NK-92 (cell line): Measurements from ENCODE around the gene SPRR1A.
"Not testable (repeated sequence)": the region's sequence is repeated elsewhere in the genome, so short reads cannot be mapped to it uniquely, and the experiment has no call there.

Experiments
- DNase-seq: peaks from one replicate; lab custom pipeline; 2025; ENCODE audit not compliant: unreplicated experiment; lab: John Stamatoyannopoulos, UW

Gene SPRR1A

GRCh38 chr1:152972196-152972886 is 11.5 kb upstream of the SPRR1A start:
- DNase-seq: no peak

- DNase-seq: no peak
Observed at GRCh38 chr1:152976688-152977087, 7.2 kb upstream of the SPRR1A start.

- no peak for DNase-seq
Observed at GRCh38 chr1:152977614-152978013, 6.3 kb upstream of the SPRR1A start.

- DNase-seq: no peak
Observed at GRCh38 chr1:152980676-152981075, 3.2 kb upstream of the SPRR1A start.

- no peak for DNase-seq
Observed at GRCh38 chr1:152981146-152981871, 2.6 kb upstream of the SPRR1A start.

GRCh38 chr1:152982076-152982475 is 1.8 kb upstream of the SPRR1A start:
- DNase-seq: no peak

- no peak for DNase-seq
Observed at GRCh38 chr1:152983234-152983633, 647 bp upstream of the SPRR1A start.

- no peak for DNase-seq
Observed at GRCh38 chr1:152986578-152986977, 2.7 kb downstream of the SPRR1A start.

GRCh38 chr1:152993186-152993585 is 9.3 kb downstream of the SPRR1A start:
- no peak for DNase-seq

- no peak for DNase-seq
Observed at GRCh38 chr1:152995842-152996241, 12.0 kb downstream of the SPRR1A start.

- no peak for DNase-seq
Observed at GRCh38 chr1:152996633-152997400, 12.9 kb downstream of the SPRR1A start.

GRCh38 chr1:152997901-152998300 is 14.0 kb downstream of the SPRR1A start:
- no peak for DNase-seq

GRCh38 chr1:152998476-152998875 is 14.6 kb downstream of the SPRR1A start:
- DNase-seq: no peak

GRCh38 chr1:152999818-153000217 is 15.9 kb downstream of the SPRR1A start:
- no peak for DNase-seq

GRCh38 chr1:153000294-153000693 is 16.4 kb downstream of the SPRR1A start:
- DNase-seq: no peak

GRCh38 chr1:153001382-153001781 is 17.5 kb downstream of the SPRR1A start, which contains the start of gene SPRR3:
SPRR3 (plus strand) TSS chr1:153001749; CDS start chr1:153003021, 1,272 bp downstream.
- DNase-seq: no peak

GRCh38 chr1:153011235-153011758 is 27.4 kb downstream of the SPRR1A start:
- not testable (repeated sequence) for DNase-seq

- not testable (repeated sequence) for DNase-seq
Observed at GRCh38 chr1:153021829-153022228, 37.9 kb downstream of the SPRR1A start.

GRCh38 chr1:153022340-153022739 is 38.5 kb downstream of the SPRR1A start:
- DNase-seq: not testable (repeated sequence)

GRCh38 chr1:153023109-153023508 is 39.2 kb downstream of the SPRR1A start:
- DNase-seq: no peak

GRCh38 chr1:153024413-153024812 is 40.5 kb downstream of the SPRR1A start:
- DNase-seq: no peak
